DOHH2 (cell line): ENCODE measurements around the gene MLLT10.

ENCODE experiments used
- H3F3A ChIP-seq: fragments of 200-600 bp; sonication (generic), shearing (Covaris generic); 2 replicates; pipeline ENCODE4 v1.6.0; 2016; ENCODE audit warnings: antibody characterized with exemption, mild to moderate bottlenecking; ENCODE audit not compliant: control insufficient read depth, insufficient read depth
- H3K27ac ChIP-seq: fragments of 200-600 bp; sonication (generic); 2 replicates; pipeline ENCODE4 v1.5.1; 2014; ENCODE audit warnings: low read depth, mild to moderate bottlenecking, low read length, moderate library complexity
- H3K27me3 ChIP-seq: fragments of 200-600 bp; sonication (generic); 2 replicates; pipeline ENCODE4 v1.6.1; 2014; ENCODE audit warnings: mild to moderate bottlenecking, low read length, mixed read lengths; ENCODE audit not compliant: control insufficient read depth
- H3K36me3 ChIP-seq: fragments of 200-600 bp; sonication (generic); 2 replicates; pipeline ENCODE4 v1.6.1; 2014; ENCODE audit warnings: mild to moderate bottlenecking, low read length, moderate library complexity, mixed read lengths; ENCODE audit not compliant: control insufficient read depth
- H3K4me1 ChIP-seq: fragments of 200-600 bp; sonication (generic); 2 replicates; pipeline ENCODE4 v1.6.1; 2014; ENCODE audit warnings: mild to moderate bottlenecking, low read length, mixed read lengths; ENCODE audit not compliant: control insufficient read depth
- H3K4me2 ChIP-seq: fragments of 200-600 bp; sonication (generic); 2 replicates; pipeline ENCODE4 v1.6.0; 2014; ENCODE audit warnings: mild to moderate bottlenecking, low read length, moderate library complexity
- H3K4me3 ChIP-seq: fragments of 200-600 bp; sonication (generic); 2 replicates; pipeline ENCODE4 v1.5.1; 2014; ENCODE audit warnings: mild to moderate bottlenecking, low read length, mixed read lengths
- H3K79me2 ChIP-seq: fragments of 200-600 bp; sonication (generic); 2 replicates; pipeline ENCODE4 v1.6.1; 2014; ENCODE audit warnings: mild to moderate bottlenecking, low read length, mixed read lengths; ENCODE audit not compliant: control insufficient read depth
- H3K9me2 ChIP-seq: fragments of 200-600 bp; sonication (generic); replicated peaks from 2 replicates; pipeline ENCODE4 v1.6.1; 2014; ENCODE audit warnings: mild to moderate bottlenecking, low read length, mixed read lengths; ENCODE audit not compliant: control insufficient read depth
- H3K9me3 ChIP-seq: fragments of 200-600 bp; sonication (generic); 2 replicates; pipeline ENCODE4 v1.6.1; 2014; ENCODE audit warnings: antibody characterized with exemption, low read length, mixed read lengths; ENCODE audit not compliant: control insufficient read depth, insufficient read depth
- H4K20me1 ChIP-seq: fragments of 200-600 bp; sonication (generic); 2 replicates; pipeline ENCODE4 v1.6.0; 2014; ENCODE audit warnings: low read depth, mild to moderate bottlenecking, antibody characterized with exemption, low read length, moderate library complexity; ENCODE audit not compliant: control insufficient read depth, insufficient read depth
- EZH2phosphoT487 ChIP-seq: fragments of 200-600 bp; sonication (generic); IDR thresholded peaks from 2 replicates; pipeline ENCODE4 v1.6.1; 2017; ENCODE audit warnings: borderline replicate concordance, mild to moderate bottlenecking, antibody characterized with exemption, low read length, moderate library complexity, mixed read lengths
- TF ChIP-seq, protein P1 (sequence below): fragments of 200-600 bp; sonication (generic); IDR thresholded peaks from one replicate; pipeline ENCODE4 v1.5.1; 2014; ENCODE audit warnings: antibody characterized with exemption, mild to moderate bottlenecking, low read depth, low read length; ENCODE audit not compliant: poor library complexity, severe bottlenecking

The MLLT10 gene

GRCh38 chr10:21593986-21594385 lies 60.0 kb downstream of the MLLT10 start:
- Histone ChIP-seq H4K20me1 (no peaks in the 10 kb centered on the region), H3K36me3 (peaks cover 25% of the 10 kb centered on the region), H3F3A (peaks cover 6% of the 10 kb centered on the region; the same call in 1 of the 2 replicates), H3K9me2 (no peaks in the 10 kb centered on the region), H3K9me3 (no peaks in the 10 kb centered on the region), H3K4me3 (no peak overlapping the region), H3K27ac (no peak overlapping the region), H3K4me1 (no peaks in the 10 kb centered on the region), H3K79me2 (peaks cover 79% of the 10 kb centered on the region), H3K4me2 (no peak overlapping the region), H3K27me3 (no peaks in the 10 kb centered on the region)
- no peak for TF ChIP-seq EZH2phosphoT487
- TF ChIP-seq, protein P1, sequence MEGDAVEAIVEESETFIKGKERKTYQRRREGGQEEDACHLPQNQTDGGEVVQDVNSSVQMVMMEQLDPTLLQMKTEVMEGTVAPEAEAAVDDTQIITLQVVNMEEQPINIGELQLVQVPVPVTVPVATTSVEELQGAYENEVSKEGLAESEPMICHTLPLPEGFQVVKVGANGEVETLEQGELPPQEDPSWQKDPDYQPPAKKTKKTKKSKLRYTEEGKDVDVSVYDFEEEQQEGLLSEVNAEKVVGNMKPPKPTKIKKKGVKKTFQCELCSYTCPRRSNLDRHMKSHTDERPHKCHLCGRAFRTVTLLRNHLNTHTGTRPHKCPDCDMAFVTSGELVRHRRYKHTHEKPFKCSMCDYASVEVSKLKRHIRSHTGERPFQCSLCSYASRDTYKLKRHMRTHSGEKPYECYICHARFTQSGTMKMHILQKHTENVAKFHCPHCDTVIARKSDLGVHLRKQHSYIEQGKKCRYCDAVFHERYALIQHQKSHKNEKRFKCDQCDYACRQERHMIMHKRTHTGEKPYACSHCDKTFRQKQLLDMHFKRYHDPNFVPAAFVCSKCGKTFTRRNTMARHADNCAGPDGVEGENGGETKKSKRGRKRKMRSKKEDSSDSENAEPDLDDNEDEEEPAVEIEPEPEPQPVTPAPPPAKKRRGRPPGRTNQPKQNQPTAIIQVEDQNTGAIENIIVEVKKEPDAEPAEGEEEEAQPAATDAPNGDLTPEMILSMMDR, result no peak

DNA sequence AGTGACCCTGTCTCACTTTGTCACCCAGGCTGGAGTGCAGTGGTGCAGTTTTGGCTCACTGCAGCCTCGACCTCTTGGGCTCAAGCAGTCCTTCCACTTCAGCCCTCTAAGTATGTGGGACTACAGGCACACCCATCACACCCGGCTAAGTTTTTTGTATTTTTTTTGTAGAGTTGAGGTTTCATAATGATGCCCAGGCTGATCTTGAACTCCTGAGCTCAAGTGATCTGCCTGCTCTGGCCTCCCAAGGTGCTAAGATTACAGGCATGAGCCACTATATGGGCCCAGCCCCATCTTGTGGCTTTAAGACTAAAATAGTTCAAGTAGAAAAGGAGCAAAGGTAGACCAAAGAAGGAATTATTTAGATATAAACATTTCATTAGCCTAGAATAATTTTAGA lies 65.5 kb downstream of the MLLT10 start:
- Histone ChIP-seq H3K4me3 (no peak overlapping the region), H3K9me3 (no peaks in the 10 kb centered on the region), H3K27me3 (no peaks in the 10 kb centered on the region), H3K9me2 (no peaks in the 10 kb centered on the region), H3K36me3 (peaks cover 29% of the 10 kb centered on the region), H4K20me1 (no peaks in the 10 kb centered on the region), H3K4me1 (no peaks in the 10 kb centered on the region), H3K27ac (no peak overlapping the region), H3K79me2 (peaks cover 67% of the 10 kb centered on the region), H3F3A (peaks cover 6% of the 10 kb centered on the region; the same call in 1 of the 2 replicates), H3K4me2 (no peak overlapping the region)
- no peak for TF ChIP-seq EZH2phosphoT487
- TF ChIP-seq, protein P1, result no peak

DNA sequence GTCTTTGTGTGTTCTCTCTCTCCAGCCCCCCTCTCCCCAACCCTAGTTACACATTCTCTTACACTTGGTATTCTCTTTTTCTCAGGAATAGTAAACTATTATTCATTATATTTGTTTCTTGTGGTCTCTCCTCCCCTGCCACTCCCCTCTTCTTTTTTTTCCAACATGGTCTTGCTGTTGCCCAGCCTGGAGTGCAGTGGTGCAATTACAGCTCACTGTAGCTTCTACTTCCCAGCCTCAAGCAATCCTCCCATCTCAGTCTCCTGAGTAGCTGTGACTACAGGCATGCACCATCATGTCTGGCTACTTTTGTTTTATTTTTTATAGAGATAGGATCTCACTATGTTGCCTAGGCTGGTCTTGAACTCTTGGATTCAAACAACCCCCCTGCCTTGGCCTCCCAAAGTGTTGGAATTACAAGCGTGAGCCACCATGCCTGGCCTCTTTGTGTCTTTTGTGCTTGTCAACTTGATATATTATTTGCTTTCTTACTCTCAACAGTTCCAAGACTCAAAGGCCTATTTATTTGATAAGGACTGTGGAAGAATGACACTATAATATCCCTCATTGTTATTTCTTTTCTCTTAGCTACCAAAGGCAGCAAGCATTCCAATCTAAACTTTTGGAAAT lies 66.9 kb downstream of the MLLT10 start:
- H3K36me3 ChIP-seq, result peaks cover 37% of the 10 kb centered on the region
- H3K27ac ChIP-seq, result no peak overlapping the region
- no peaks in the 10 kb centered on the region for H3K9me2 ChIP-seq
- H3K4me3 ChIP-seq, result no peak overlapping the region
- H3K79me2 ChIP-seq, result peaks cover 64% of the 10 kb centered on the region
- TF ChIP-seq EZH2phosphoT487, result no peak
- peaks cover 2% of the 10 kb centered on the region; the same call in 1 of the 2 replicates for H3F3A ChIP-seq
- H3K4me2 ChIP-seq, result no peak overlapping the region
- H3K4me1 ChIP-seq, result no peaks in the 10 kb centered on the region
- H3K9me3 ChIP-seq, result no peaks in the 10 kb centered on the region
- H4K20me1 ChIP-seq, result no peaks in the 10 kb centered on the region
- no peaks in the 10 kb centered on the region for H3K27me3 ChIP-seq

DNA sequence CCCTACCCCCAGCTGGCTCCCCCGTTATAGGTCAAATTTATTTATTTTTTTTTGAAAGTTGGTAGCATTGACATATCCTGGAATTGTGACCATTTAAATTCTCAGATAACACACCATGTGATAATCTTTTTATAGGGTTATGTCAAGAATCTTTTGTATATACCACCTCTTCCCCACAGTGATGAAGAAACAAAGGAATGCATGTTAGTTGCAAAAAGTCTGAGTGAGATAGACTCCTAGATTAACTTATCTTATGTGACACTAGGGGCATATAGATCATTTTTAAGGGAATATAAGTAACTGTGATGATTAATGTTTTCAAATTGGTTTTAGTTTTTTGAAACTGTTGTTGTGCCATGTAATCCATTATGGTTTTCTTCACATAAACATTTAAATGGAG lies 68.3 kb downstream of the MLLT10 start:
- no peaks in the 10 kb centered on the region for H3F3A ChIP-seq
- no peaks in the 10 kb centered on the region for H3K9me3 ChIP-seq
- H3K9me2 ChIP-seq, result no peaks in the 10 kb centered on the region
- no peak for TF ChIP-seq EZH2phosphoT487
- TF ChIP-seq, protein P1, result no peak
- H3K27me3 ChIP-seq, result no peaks in the 10 kb centered on the region
- no peak overlapping the region for H3K4me3 ChIP-seq
- H3K79me2 ChIP-seq, result peaks cover 64% of the 10 kb centered on the region
- H3K27ac ChIP-seq, result no peak overlapping the region
- H3K36me3 ChIP-seq, result peaks cover 46% of the 10 kb centered on the region
- H3K4me2 ChIP-seq, result no peak overlapping the region
- H3K4me1 ChIP-seq, result no peaks in the 10 kb centered on the region
- H4K20me1 ChIP-seq, result no peaks in the 10 kb centered on the region
